H1 (cell line): ENCODE data around the gene FAM9C. TPM values are rescaled to one million over a fixed set of nuclear protein-coding genes. Genes with fewer than 3 reads are reported as not detected.

ENCODE experiments used
- CHD7 ChIP-seq: fragments of 300-600 bp; sonication (generic); IDR thresholded peaks from 2 replicates; pipeline ENCODE4 v1.7.1; 2012; ENCODE audit warnings: low read length, moderate library complexity, mild to moderate bottlenecking, inconsistent platforms; ENCODE audit not compliant: insufficient replicate concordance
- CTBP2 ChIP-seq: IDR thresholded peaks from 2 replicates; pipeline ENCODE4 v1.7.0; 2011; ENCODE audit warnings: borderline replicate concordance, mild to moderate bottlenecking, moderate library complexity, mixed read lengths, low read length; ENCODE audit not compliant: insufficient read depth, insufficient read length
- FOSL1 ChIP-seq: IDR thresholded peaks from 2 replicates; pipeline ENCODE4 v1.6.1; 2011; ENCODE audit warnings: mild to moderate bottlenecking, low read depth, low read length, moderate library complexity; ENCODE audit not compliant: insufficient read depth
- MAFK ChIP-seq: IDR thresholded peaks from 2 replicates; pipeline ENCODE4 v1.6.1; 2012; ENCODE audit warnings: low read depth, mild to moderate bottlenecking, improper control_type of control experiment, low read length
- NRF1 ChIP-seq: IDR thresholded peaks from 2 replicates; pipeline ENCODE4 v1.6.1; 2011; ENCODE audit warnings: mild to moderate bottlenecking, low read depth, low read length, improper control_type of control experiment
- RXRA ChIP-seq: IDR thresholded peaks from 2 replicates; pipeline ENCODE4 v1.6.1; 2011; ENCODE audit warnings: low read depth, mild to moderate bottlenecking, low read length, moderate library complexity; ENCODE audit not compliant: insufficient read depth
- SIRT6 ChIP-seq: IDR thresholded peaks from one replicate; pipeline ENCODE4 v1.7.1; 2012; ENCODE audit warnings: low read length, inconsistent platforms
- SP1 ChIP-seq: IDR thresholded peaks from 2 replicates; pipeline ENCODE4 v1.6.1; 2011; ENCODE audit warnings: low read depth, low read length
- SP2 ChIP-seq: IDR thresholded peaks from 2 replicates; pipeline ENCODE4 v1.6.1; 2012; ENCODE audit warnings: mild to moderate bottlenecking, low read length, inconsistent platforms
- polyA plus RNA-seq, 7 experiments: library from polyadenylated mRNA; depleted of rRNA in 3 of 7; stranded (reverse) in 5 of 7; unstranded in 2 of 7; fragments of >200 nt in 5 of 7; fragments of 200-250 nt in 2 of 7; gene quantifications; 1 replicate in 5 of 7; 2 replicates in 1 of 7; 4 replicates in 1 of 7; pipeline versions ENCODE4 v1.2.1 to v1.2.3, GENCODE V29; 2011 to 2013; ENCODE audit warnings: missing spikeins in 2 of 7, mixed read lengths in 2 of 7
- total RNA-seq: library from RNA; stranded (reverse); fragmentation: NEBNext Ultra II Directional; extraction: Animal tissue kit (Norgen Biotek cat#: 25700); gene quantifications from 2 replicates; pipeline ENCODE4 v1.2.1, GENCODE V29; 2021

The FAM9C gene
- total and polyA plus RNA-seq, 2 of the 8 experiments (the other 6 are each of a cell fraction or from before 2014, with no cell fraction given), result not detected

GRCh38 chrX:13010546-13010945, 33.9 kb downstream of the FAM9C start (continued):
- TF ChIP-seq CTBP2 (no peak), RXRA (no peak), SIRT6 (no peak), MAFK (no peak), CHD7 (no peak), SP2 (no peak), FOSL1 (no peak), SP1 (no peak), NRF1 (no peak)
